ENCODE results near the gene UAP1L1. TPM values are rescaled to one million over a fixed set of nuclear protein-coding genes. Genes with fewer than 3 reads are reported as not detected.
A peak's percentile ranks its signal among the peaks of the same experiment; 100 is the strongest.
"Not testable (repeated sequence)": the region's sequence is repeated elsewhere in the genome, so short reads cannot be mapped to it uniquely, and the experiment has no call there.

UAP1L1 gene
- total RNA-seq, 1 experiment from 2014 or later: 7.6 TPM

GRCh38 chr9:137114220-137114612 lies 36.9 kb downstream of the UAP1L1 start:
- no peak for DNase-seq (ENCODE audit: low read depth)

GRCh38 chr9:137114613-137115393 lies 37.5 kb downstream of the UAP1L1 start, which contains the start of gene DPP7:
Gene DPP7 (minus strand): TSS chr9:137114733. CDS start chr9:137114713, 20 bp downstream.
- DNase-seq (ENCODE audit: low read depth): peak; percentile 51

GRCh38 chr9:137115394-137116026 lies 38.2 kb downstream of the UAP1L1 start:
- no peak for DNase-seq (ENCODE audit: low read depth)

- DNase-seq (ENCODE audit: low read depth): no peak
These were observed 38.8 kb downstream of the UAP1L1 start for GRCh38 chr9:137116027-137116507.

GRCh38 chr9:137116728-137117127 lies 39.4 kb downstream of the UAP1L1 start:
- DNase-seq (ENCODE audit: low read depth): no peak

GRCh38 chr9:137117269-137117731 lies 40.0 kb downstream of the UAP1L1 start:
- DNase-seq (ENCODE audit: low read depth): no peak

GRCh38 chr9:137118092-137118603 lies 40.8 kb downstream of the UAP1L1 start:
- not testable (repeated sequence) for DNase-seq (ENCODE audit: low read depth)

GRCh38 chr9:137121927-137122795 lies 44.8 kb downstream of the UAP1L1 start:
- DNase-seq (ENCODE audit: low read depth): not testable (repeated sequence)

- DNase-seq (ENCODE audit: low read depth): not testable (repeated sequence)
These were observed 45.6 kb downstream of the UAP1L1 start for GRCh38 chr9:137122796-137123467.

GRCh38 chr9:137123468-137123837 lies 46.1 kb downstream of the UAP1L1 start:
- DNase-seq (ENCODE audit: low read depth): no peak

- not testable (repeated sequence) for DNase-seq (ENCODE audit: low read depth)
These were observed 46.7 kb downstream of the UAP1L1 start for GRCh38 chr9:137123952-137124462.

GRCh38 chr9:137126786-137127185 lies 49.5 kb downstream of the UAP1L1 start:
- DNase-seq (ENCODE audit: low read depth): no peak

GRCh38 chr9:137127301-137128157 lies 50.2 kb downstream of the UAP1L1 start:
- peak; percentile 39 for DNase-seq (ENCODE audit: low read depth)

- DNase-seq (ENCODE audit: low read depth): no peak
These were observed 51.0 kb downstream of the UAP1L1 start for GRCh38 chr9:137128158-137128861.

- DNase-seq (ENCODE audit: low read depth): peak; percentile 39
These were observed 51.6 kb downstream of the UAP1L1 start for GRCh38 chr9:137128862-137129455.

GRCh38 chr9:137129456-137130175 lies 52.3 kb downstream of the UAP1L1 start:
- DNase-seq (ENCODE audit: low read depth): peak; percentile 88

GRCh38 chr9:137130176-137130755 lies 52.9 kb downstream of the UAP1L1 start:
- DNase-seq (ENCODE audit: low read depth): peak; percentile 32

Data from RPMI7951 (cell line).